Right atrium auricular region (tissue), 2 donors: Measurements from ENCODE around the gene COX6B2. TPM values are rescaled to one million over a fixed set of nuclear protein-coding genes. Genes with fewer than 3 reads are reported as not detected.

Experiments used
- DNase-seq: peaks from one replicate; pipeline ENCODE4 v3.0.0-alpha.2; 2019; ENCODE audit warnings: low spot score
- H3K27ac ChIP-seq, 2 donors: fragments of 200-600 bp; sonication (generic); 1 replicate in 1 of 2; 2 replicates in 1 of 2; pipeline ENCODE4 v1.5.1; 2016 to 2019
- H3K27me3 ChIP-seq, 2 donors: fragments of 200-600 bp; sonication (generic); one replicate each; pipeline versions ENCODE4 v1.5.1 to v1.6.0; 2017 to 2019
- H3K36me3 ChIP-seq: fragments of 200-600 bp; sonication (generic); one replicate; pipeline ENCODE4 v1.5.1; 2016
- H3K4me1 ChIP-seq, 2 donors: fragments of 200-600 bp; sonication (generic); one replicate each; pipeline versions ENCODE4 v1.5.1 to v1.6.0; 2017 to 2019
- H3K4me3 ChIP-seq, 2 donors: fragments of 200-600 bp; sonication (generic); 1 replicate in 1 of 2; 2 replicates in 1 of 2; pipeline ENCODE4 v1.5.1; 2017 to 2019; ENCODE audit warnings: mild to moderate bottlenecking in 1 of 2, moderate library complexity in 1 of 2
- H3K9me3 ChIP-seq, 2 donors: fragments of 200-600 bp; sonication (generic); one replicate each; pipeline ENCODE4 v1.5.1; 2019
- CTCF ChIP-seq, 2 donors: fragments of 200-600 bp; sonication (generic); IDR thresholded peaks; one replicate each; pipeline ENCODE4 v1.5.1; 2019; ENCODE audit warnings: antibody characterized with exemption in 2 of 2
- total RNA-seq, 2 donors: library from RNA; depleted of rRNA; stranded (reverse); fragments of >200 nt; gene quantifications; one replicate each; pipeline ENCODE4 v1.1.0, GENCODE V29; 2016

Gene COX6B2
- total RNA-seq, 2 donors from 2014 or later = not detected

GRCh38 chr19:55319785-55320184 lies 34.7 kb downstream of the COX6B2 start:
- Histone ChIP-seq H3K9me3 (no peaks in the 10 kb centered on the region), H3K36me3 (no peaks in the 10 kb centered on the region), H3K4me1 (no peaks in the 10 kb centered on the region), H3K27ac (no peak overlapping the region), H3K4me3 (no peak overlapping the region), H3K27me3 (no peaks in the 10 kb centered on the region)
- DNase-seq = no peak
- TF ChIP-seq CTCF (IDR thresholded peaks at IDR 0.05) = no peak

GRCh38 chr19:55316646-55317045 lies 37.9 kb downstream of the COX6B2 start:
- H3K4me1 ChIP-seq = no peaks in the 10 kb centered on the region
- no peak overlapping the region for H3K4me3 ChIP-seq
- H3K36me3 ChIP-seq = no peaks in the 10 kb centered on the region
- no peaks in the 10 kb centered on the region for H3K9me3 ChIP-seq
- no peaks in the 10 kb centered on the region for H3K27me3 ChIP-seq
- no peak for DNase-seq
- no peak for TF ChIP-seq CTCF (IDR thresholded peaks at IDR 0.05)
- H3K27ac ChIP-seq = no peak overlapping the region

- H3K27me3 ChIP-seq = no peaks in the 10 kb centered on the region
- no peak for TF ChIP-seq CTCF (IDR thresholded peaks at IDR 0.05)
- no peaks in the 10 kb centered on the region for H3K4me1 ChIP-seq
Measured at GRCh38 chr19:55315956-55316525, 38.5 kb downstream of the COX6B2 start.

GRCh38 chr19:55314396-55314795 lies 40.1 kb downstream of the COX6B2 start:
- no peak for TF ChIP-seq CTCF (IDR thresholded peaks at IDR 0.05)
- no peaks in the 10 kb centered on the region for H3K4me1 ChIP-seq
- H3K36me3 ChIP-seq = peaks cover 6% of the 10 kb centered on the region
- no peaks in the 10 kb centered on the region for H3K9me3 ChIP-seq
- no peak for DNase-seq
- H3K4me3 ChIP-seq = no peak overlapping the region
- no peaks in the 10 kb centered on the region for H3K27me3 ChIP-seq
- H3K27ac ChIP-seq = no peak overlapping the region

More at GRCh38 chr19:55315956-55316525, 38.5 kb downstream of the COX6B2 start:
- no peak for DNase-seq
- Histone ChIP-seq H3K27ac (no peak overlapping the region), H3K4me3 (no peak overlapping the region), H3K36me3 (no peaks in the 10 kb centered on the region), H3K9me3 (no peaks in the 10 kb centered on the region)

GRCh38 chr19:55312621-55313512 lies 41.7 kb downstream of the COX6B2 start:
- Histone ChIP-seq H3K4me3 (no peak overlapping the region), H3K4me1 (no peaks in the 10 kb centered on the region), H3K9me3 (no peaks in the 10 kb centered on the region), H3K27ac (no peak overlapping the region), H3K27me3 (no peaks in the 10 kb centered on the region), H3K36me3 (peaks cover 8% of the 10 kb centered on the region)
- TF ChIP-seq CTCF (IDR thresholded peaks at IDR 0.05) = no peak
- no peak for DNase-seq
